CD4-positive, alpha-beta T cell treated with Interleukin-15 for 4 hours (primary cell): ENCODE measurements around the gene PELO.
A peak's percentile ranks its signal among the peaks of the same experiment; 100 is the strongest.
"Not testable (repeated sequence)": the region's sequence is repeated elsewhere in the genome, so short reads cannot be mapped to it uniquely, and the experiment has no call there.

ENCODE experiments used
- DNase-seq: peaks from one replicate; pipeline ENCODE4 v3.0.0-alpha.2; 2020; ENCODE audit warnings: low spot score

Gene PELO, protein sequence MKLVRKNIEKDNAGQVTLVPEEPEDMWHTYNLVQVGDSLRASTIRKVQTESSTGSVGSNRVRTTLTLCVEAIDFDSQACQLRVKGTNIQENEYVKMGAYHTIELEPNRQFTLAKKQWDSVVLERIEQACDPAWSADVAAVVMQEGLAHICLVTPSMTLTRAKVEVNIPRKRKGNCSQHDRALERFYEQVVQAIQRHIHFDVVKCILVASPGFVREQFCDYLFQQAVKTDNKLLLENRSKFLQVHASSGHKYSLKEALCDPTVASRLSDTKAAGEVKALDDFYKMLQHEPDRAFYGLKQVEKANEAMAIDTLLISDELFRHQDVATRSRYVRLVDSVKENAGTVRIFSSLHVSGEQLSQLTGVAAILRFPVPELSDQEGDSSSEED

DNA sequence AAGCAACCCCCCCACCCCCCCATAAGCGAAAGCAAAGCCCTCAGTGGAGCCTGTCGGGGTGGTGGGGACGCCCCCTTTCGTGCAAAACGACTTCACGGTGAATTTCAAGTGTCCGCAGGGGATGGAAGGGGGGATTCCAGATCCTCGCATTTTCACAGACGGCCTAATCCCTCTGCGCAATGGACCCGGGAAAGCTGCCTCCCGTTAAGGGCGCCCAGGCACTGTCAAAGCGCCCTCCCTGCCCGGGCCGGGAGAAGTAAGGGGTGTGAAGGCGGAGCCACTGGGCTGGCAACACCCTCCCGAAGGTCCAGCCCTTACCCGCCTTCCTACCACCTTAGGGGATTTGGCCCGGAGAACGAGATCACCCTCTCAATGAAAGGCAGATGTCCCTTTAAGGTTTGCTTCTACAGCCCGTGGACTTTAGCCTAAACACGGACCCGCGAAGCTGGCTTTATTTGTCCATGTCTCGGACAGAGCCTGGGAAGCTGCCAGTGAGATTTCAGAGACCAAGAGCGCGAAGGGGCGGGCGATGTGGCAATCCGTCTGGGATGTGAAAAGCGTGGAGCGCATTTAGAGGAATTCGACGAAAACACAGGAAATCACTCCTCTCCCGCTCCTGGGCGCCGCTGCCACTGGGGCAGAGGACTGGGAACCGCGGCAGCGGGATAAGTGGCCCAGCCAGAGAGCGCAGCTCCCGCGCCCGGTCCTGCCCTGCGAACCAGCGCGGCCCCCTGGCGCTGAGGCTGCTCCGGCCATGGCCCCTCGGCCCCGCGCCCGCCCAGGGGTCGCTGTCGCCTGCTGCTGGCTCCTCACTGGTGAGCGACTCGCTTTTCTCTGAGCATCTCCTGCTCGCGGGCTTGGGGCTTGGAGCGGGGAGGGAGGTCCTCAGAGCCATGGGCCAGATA lies at the start of gene PELO, which contains the start of gene ITGA1:
Gene PELO, plus strand, starts transcription at position 317 of the 905 bp plus-strand sequence. CDS start 12,479 bp downstream, outside the sequence.
Gene ITGA1, plus strand, starts transcription at position 317 of the 905 bp plus-strand sequence. Its CDS starts 438 bp downstream, at position 755.
- peak; percentile 39 for DNase-seq

DNA sequence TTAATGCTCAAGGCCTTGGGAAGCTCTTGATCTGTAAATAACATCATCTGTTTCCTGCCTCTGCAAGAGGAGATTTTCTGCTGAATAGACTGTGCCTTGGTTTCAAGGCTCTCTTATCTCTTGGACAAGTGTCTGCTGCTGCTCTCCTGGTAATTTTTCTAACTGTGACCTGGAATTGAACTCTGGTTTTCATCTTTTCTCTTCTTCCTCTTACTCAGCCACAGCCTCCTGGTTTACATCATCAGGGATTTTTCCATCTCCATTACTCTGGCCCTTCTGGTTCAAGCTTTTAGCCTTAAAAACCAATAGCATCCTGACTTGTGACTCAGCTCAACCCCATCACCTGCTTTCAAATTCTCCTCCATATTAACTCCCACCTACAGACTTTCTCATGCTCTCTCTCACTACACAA lies 49.6 kb upstream of the PELO start:
- no peak for DNase-seq

DNA sequence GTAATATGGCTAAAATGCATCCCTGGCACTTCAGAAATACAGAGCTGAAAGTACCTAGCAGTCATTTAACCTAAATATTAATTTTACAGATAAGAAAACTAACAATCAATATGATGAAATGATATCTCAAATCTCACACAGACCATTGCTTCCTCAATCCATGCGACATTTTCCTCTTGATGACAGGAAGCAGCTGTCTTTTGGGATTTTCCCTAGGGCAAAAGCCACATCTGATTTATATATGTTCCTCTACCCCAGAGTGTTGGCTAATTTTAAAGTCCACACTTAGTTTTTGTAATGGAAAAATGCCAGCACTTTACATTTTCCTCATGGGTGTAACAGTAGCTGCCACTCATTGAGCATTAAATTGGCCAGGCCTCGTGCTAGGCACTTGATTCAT lies 47.7 kb upstream of the PELO start:
- no peak for DNase-seq

DNA sequence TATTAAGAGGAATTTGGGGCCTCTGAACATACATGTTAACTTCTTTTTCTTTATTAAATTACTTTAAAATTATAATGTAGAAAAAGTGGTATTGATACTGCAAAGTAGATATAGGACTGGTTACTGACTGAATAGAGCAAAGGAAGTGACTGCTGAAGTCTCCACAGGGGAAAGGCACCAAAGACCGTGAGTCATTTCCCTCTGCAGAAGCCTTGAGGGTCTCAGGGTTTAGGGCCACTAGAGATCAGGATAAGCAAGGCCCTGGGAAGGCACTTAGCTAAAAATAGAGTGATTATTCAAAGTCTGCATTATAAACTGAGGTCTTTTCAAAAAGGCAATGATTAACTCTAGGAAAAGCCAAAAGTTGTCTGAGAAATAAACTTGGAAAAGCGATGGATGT lies 44.7 kb upstream of the PELO start:
- DNase-seq = no peak

DNA sequence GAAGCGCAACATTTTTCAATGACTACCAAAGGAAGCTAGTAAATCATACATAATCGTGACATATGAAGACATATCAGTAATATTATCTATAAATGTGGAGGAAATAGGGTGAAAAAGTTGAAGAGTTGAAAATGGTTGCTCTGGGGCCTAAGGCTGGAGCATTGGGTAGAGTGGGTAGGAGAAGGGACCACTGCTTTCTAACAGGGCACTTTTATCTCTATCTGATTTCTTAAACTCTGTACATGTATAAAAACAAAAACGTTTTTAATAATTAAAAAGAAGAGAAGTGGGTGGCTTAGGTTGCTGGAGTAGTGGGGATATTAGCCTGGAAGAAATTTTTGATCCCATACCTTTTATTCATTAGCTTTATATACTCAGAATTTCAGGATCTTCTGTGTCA lies 44.2 kb upstream of the PELO start:
- DNase-seq = no peak

DNA sequence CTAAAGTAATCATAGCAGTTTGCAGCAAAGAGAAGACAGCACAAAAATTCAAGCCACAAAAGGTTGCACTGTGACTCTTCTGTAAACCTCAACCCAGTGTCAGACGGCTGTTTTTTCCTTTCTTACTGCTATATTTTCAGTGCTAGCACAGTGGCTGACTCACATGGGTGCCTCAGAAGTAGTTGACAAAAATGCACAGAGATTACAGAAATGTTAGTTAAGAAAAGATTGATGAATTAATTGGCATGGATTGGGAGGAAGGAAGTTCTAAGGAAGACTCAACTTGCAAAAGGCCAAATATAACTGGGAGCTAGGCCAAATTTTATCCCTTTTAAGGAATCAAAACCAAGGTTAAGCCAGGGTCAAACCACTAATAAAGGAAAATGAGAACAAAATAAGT lies 43.7 kb upstream of the PELO start:
- DNase-seq = peak; percentile 71

DNA sequence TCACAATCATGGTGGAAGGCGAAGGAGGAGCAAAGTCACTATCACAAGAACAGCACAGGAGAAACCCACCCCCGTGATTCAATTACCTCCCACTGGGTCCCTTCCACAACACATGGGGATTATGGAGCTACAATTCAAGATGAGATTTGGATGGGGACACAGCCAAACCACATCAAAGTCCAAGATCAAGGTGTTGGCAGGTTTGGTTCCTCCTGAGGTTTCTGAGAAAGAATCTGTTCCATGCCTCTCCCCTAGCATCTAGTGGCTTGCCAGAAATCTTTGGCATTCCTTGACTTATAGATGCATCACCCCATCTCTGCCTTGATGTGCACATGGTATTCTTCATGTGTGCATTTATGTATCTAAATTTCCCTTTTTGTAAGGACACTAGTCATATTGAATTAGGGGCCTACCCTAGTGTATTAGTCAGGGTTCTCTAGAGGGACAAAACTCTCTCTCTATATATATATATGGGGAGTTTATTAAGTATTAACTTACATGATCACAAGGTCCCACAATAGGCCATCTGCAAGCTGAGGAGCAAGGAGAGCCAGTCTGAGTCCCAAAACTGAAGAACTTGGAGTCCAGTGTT lies 42.8 kb upstream of the PELO start:
- not testable (repeated sequence) for DNase-seq

DNA sequence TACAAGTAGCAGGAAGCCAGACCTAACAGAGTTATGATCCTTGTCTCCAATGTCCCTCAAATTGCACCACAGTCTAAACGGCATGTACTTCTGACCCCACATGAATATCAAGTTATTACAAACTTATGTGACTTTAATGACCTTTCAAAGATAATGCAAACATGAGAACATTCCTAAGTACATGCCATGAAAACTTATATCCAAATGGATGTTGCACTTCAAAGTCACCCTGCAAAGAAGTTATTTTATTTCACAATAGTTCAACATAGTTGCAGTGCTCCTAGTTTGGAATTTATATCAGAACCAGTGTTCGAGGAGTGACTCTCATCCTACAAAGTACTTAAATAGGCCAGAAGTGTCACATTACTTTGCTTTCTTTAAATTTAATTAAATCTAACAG lies 41.2 kb upstream of the PELO start:
- DNase-seq = no peak

DNA sequence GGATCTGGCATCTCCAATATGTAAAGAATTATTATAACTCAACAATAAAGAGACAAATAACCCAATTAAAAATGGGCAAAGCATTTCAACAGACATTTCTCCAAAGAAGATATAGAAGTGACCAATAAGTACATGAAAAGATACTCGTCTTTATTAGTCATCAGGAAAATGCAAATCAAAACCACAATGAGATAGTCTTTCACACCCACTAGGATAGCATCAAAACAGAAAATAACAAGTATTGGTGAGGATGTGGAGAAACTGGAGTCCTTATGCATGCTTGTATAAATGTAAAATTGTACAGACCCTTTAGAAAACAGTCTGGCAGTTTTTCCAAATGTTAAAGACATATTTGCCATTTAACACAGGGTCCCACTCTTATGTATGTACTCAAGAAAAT lies 39.1 kb upstream of the PELO start:
- DNase-seq = peak; percentile 14

DNA sequence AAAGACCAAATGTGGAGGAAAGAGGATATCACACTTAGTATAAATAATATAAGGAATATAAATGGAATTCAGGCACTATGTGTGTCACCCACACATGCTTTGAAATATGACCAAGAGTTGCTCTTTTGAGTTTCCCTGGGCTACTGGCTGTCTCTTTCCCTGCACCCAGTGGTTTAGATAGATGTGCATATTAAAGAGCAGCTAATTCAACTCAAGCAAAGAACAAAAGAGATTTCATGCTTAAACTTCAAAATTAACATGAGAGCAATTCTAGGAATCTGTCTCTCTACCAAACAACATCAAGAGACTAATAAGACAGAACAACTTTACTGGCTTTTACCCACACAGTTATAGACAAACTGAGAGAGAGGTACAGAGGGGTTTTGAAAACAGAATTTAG lies 38.0 kb upstream of the PELO start:
- no peak for DNase-seq

DNA sequence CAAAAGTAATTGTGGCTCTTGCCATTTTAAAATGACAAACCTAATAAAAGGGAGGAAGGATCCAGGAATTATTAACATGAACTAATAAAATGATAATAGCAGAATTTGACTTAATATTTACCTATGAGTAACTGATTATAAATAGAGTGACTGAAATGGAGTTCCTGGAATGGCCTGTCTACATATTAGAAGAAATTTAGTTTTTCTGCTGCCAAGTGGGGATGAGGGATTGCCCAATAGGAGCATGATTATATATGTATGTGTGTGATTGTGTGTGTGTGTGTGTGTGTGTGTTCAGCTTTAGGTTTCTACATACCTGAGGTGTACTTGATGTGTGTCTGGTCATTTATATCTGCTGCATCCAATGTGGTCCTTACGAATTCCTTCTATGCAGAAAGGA lies 36.6 kb upstream of the PELO start:
- no peak for DNase-seq

DNA sequence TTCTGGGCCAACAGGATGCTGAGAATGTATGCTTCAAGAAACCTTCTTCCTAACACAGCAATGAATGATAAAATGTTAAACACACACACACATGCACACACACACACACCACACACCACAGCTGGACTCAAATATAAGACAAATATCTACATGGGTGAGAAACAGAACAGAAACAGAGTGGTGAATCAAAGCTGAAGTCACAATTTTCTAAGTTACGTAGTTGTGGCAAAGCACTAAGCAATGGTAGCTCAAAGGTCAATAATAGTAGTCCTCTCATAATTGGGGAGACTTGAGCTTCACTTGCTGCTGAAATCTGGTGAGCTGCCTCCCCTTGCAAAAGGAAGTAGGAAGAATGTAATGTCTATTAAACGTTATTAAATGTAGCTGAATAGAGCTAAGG lies 33.7 kb upstream of the PELO start:
- no peak for DNase-seq

DNA sequence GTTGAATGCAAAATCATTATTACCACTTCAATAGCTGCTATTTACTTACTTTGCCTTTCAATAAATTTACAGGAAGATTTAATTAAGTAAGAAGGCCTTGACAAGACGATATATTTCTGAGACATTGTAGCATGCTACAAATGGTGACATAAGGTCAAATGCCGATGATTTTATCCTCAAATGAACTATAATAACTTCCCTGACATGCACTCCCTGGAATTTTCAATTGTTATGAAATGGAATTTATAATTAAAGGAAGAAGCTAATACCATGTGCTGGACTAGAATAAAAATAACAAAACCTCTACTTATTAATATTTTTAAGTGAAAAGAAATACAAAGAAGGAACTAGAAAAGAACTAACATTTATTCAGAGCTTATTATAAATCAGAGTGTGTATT lies 30.2 kb upstream of the PELO start:
- no peak for DNase-seq

DNA sequence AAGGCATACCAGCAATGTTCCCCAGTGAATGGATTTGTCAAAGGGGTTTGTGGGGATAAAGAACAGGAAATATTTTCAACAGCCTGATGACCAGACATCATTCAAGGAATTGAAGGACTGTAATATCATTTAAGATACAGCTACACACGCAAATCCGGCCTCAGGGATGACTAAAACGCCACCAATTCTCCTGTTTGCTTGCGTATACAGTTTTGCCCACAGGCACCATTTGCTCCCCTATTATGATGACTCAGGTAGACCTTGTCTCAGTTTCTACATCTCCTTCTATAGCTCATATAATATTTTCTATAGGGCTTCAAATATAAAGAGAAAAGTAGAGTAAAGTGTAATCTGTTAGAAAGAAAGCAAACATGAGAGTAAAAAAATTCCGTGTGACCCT lies 29.7 kb upstream of the PELO start:
- DNase-seq = no peak

DNA sequence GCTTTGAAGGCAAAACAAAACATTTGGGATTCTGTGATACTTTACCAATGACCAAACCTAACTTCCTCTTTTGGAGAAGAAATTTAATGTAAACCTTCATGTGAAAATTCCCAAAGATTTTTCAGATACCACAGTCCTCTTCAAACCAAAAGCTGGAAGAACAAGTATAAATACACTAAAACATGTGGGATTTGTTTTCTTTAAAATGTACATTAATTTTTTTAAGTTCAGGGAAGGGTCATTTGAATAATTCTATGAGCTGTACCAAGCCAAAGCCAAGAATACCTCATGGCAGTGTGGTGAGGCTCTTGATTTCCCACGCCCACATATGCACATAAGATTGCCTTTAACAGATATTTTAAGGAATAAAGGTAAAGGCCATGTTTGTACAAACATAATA lies 28.4 kb upstream of the PELO start:
- no peak for DNase-seq

DNA sequence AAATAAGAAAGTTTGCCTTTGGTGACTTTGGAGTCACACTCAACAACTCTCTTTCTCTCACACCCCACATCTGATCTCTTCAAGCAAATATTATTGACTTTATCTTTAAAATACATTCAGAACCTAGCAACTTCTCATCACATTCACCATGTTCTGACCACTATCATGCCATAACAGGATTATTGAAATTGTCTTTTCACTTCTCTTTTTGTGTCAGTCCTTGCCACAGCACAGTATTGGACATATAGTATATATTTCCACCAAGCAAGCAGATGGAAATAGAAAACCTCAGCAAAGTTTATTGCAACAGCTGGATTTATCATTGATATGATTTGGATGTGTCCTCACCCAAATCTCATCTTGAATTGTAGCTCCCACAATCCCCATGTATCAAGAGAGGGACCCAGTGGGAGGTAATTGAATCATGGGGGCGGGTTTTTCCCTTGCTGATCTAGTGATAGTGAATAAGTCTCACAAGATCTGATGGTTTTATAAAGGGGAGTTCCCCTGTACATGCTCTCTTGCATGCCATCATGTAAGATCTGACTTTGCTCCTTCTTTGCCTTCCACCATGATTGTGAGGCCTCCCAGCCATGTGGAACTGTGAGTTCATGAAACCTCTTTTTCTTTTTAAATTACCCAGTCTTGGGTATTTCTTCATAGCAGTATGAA lies 26.9 kb upstream of the PELO start:
- no peak for DNase-seq

DNA sequence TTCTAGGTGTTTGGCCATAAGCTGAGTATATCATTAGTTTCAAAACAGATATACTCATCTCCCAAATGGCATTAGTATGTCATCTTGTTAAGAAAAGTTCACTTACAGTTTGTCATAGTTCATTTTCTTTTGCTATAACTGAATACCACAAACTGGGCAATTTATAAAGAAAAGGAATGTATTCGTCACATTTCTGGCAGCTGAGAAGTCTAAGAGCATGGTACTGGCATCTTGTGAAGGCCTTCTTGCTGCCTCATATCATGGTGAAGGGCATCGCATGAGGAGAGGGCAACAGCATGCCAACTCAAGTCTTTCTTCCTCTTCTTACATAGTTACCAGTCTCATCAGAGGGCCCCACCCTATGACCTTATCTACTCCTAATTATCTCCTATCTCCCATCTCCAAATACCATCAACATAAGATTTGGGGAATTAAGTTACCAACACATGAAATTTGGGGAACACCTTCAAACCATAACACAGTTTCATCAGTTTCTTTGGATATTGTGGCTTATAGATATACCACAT lies 20.4 kb upstream of the PELO start:
- DNase-seq = no peak

DNA sequence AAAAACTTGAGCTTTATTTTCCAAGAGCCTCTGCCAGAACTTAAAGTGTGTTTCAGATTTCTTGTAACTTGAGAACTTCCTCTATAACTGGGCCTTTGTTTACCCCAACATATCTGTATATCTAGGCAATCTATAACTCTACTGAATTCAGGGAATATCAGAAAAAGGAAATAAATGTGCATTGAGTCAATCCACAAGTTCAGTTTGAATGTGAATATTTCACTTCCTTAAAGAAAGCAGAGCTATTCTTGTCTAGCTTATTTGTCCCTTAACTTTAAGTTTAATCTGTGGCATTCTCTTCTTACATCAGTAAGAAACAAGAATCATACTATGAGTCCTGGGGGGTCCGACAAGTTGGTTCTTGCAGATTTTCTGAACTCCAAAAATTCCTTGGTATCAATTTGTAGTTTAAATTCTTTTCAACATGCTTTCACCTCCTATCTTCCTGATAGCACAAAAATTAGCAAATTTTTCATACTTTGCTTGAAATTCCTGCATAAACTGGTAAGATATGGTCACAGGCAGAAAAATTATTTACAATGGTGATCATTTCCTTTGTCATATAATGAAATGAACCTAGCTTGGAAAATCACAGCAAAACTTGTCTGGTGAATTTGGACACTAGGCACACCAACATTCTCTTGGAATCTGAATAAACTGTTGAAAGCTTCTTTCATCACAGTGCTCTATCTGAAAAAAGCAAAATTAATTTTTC lies 19.8 kb upstream of the PELO start:
- no peak for DNase-seq

DNA sequence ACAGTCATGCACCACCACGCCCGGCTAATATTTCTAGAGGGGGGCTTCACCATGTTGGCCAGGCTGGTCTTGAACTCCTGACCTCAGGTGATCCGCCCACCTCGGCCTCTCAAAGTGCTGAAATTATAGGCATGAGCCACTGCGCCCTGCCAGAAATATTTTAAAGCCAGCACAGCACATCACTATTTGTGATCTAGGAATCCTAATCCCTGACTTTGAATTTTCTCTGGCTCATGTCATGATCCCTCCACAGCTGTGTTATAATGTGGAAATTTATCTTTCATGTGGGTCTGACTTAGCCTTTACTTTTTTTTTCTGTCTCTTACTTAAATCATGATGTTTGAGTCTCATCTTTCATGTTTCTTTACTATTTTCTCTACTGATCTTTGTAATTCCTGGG lies 18.7 kb upstream of the PELO start:
- DNase-seq = no peak

DNA sequence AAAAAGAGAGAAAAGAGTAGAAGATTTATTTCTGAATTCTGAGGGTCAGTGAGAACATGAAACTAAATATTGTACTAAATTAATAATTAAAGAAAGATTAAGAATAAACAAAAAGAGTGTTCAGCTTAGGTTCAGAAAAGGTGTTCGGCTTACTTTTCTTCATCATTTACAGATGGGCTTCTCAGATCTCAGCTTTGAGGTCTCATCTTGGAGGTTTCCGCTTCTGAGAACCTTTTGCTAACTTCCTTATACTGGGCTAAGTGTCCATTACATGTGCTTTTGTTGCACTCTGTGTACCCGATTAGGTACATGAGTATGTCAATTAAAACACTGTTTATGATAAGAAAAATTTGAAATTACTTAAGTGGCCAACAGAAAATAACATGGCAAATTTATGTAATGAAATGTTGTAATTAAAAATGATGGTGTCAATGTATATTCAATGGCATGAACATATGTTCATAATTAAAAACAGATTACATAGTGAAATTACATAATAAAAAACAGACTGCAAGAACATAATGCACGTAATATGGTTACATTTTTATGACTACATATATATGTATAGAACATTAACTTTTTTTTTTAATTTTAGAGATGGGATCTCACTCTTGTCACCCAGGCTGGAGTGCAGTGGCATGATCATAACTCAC lies 17.3 kb upstream of the PELO start:
- no peak for DNase-seq
